Activated CD8-positive, alpha-beta memory T cell treated with anti-CD3 and anti-CD28 coated beads for 24 hours (primary cell): ENCODE measurements around the gene ATP11C.
"Not testable (repeated sequence)": the region's sequence is repeated elsewhere in the genome, so short reads cannot be mapped to it uniquely, and the experiment has no call there.

Experiments used
- DNase-seq: peaks from one replicate; pipeline ENCODE4 v3.0.0-alpha.2; 2020

The ATP11C gene

GRCh38 chrX:139702658-139703057 is 230.2 kb downstream of the ATP11C start:
- DNase-seq: no peak

- DNase-seq: no peak
Measured at GRCh38 chrX:139692908-139693307, 239.9 kb downstream of the ATP11C start.

GRCh38 chrX:139692506-139692849 is 240.4 kb downstream of the ATP11C start:
- no peak for DNase-seq

- no peak for DNase-seq
Measured at GRCh38 chrX:139691843-139692505, 240.9 kb downstream of the ATP11C start.

- no peak for DNase-seq
Measured at GRCh38 chrX:139691493-139691842, 241.4 kb downstream of the ATP11C start.

GRCh38 chrX:139685175-139685574 is 247.7 kb downstream of the ATP11C start:
- DNase-seq: not testable (repeated sequence)

- DNase-seq: no peak
Measured at GRCh38 chrX:139680356-139680755, 252.5 kb downstream of the ATP11C start.
